Measurements from ENCODE around the gene PDE11A. TPM values are rescaled to one million over a fixed set of nuclear protein-coding genes. Genes with fewer than 3 reads are reported as not detected.

Gene PDE11A
- total RNA-seq (not detected), total RNA-seq (0 to 0.25 (median 0) reads per million in 172 experiments)
- polyA plus RNA-seq (2013, experiment 1 of 2), result not detected
- 0.01 TPM for polyA plus RNA-seq (2013, experiment 2 of 2)

DNA sequence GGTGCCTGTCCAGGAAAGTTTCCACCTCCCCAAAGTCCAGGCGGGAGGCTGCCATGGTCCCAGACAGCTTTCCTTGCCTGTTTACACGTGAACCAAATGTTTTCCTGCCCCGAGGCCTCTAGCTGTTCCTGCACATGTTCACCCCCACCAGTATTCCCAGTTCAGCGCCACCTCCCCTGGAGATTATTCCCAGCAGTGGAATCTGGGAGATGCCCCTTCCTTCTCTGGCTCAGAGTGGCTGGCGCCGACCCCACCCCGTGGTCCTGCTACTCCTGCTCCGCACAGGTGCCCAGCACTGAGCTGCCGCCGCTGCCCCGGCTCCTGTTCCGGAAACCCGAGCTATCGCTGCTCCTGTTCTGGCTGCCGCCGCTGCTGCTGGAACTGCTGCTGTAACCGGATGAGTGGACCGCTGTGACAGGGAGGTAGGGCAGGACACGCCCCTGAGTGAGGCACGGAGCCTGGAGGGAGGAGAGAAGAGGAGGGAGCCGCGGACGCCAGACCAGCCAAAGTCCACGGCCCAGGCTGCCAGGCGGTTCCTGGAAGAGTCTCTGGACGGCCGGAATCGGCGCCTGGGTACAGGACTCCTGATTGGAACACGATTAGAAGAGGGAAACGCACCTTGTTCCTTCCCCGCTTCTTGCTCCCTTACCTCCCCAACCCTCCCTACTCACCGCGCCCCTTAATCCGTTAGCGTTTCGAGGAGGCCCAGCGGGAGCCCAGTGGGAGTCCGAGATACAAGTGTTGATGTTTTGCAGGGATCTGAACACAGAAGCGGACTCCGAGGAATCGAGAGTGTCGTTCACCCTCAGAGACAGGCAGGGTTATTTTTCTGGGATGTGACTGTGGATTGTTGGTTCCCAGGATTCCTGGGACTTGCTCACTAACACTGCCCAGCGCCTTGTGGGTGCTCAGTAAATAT is at the start of gene PDE11A:
Gene PDE11A (minus strand): TSS at position 395 of the 919 bp plus-strand sequence. CDS start 340 bp downstream, at position 55.
- Mint-ChIP-seq H3K27me3 (peaks cover 75% of the 10 kb centered on the region), H3K4me1 (ENCODE audit: low read depth) (no peaks in the 10 kb centered on the region), H3K36me3 (ENCODE audit: low read depth) (no peaks in the 10 kb centered on the region), H3K27ac (no peak within 1 kb of the TSS), H3K9me3 (no peaks in the 10 kb centered on the region), H3K4me3 (peak within 1 kb of the TSS; percentile 28)
- ATAC-seq (ENCODE audit: poor library complexity), result peak; percentile 51
- Histone ChIP-seq H3K27me3 (ENCODE audit: control insufficient read depth in 1 of 2, insufficient read depth in 2 of 2, low read length in 2 of 2) (peaks cover 35 to 39% of the 10 kb centered on the region in 2 experiments), H3K4me3 (ENCODE audit: low read length) (peak within 1 kb of the TSS; percentile 24), H3K9me3 (ENCODE audit: control insufficient read depth in 1 of 2, insufficient read depth in 1 of 2, low read length in 2 of 2) (peaks cover 0 to 10% of the 10 kb centered on the region in 2 experiments), H3K4me1 (ENCODE audit: insufficient read depth, low read length) (peaks cover 9% of the 10 kb centered on the region), H3K27ac (ENCODE audit: low read depth in 1 of 2, low read length in 2 of 2) (no peak within 1 kb of the TSS), H3K36me3 (ENCODE audit: insufficient read depth, low read length) (no peaks in the 10 kb centered on the region)
- DNase-seq, result peak in 7 of 14 experiments; percentile 1 to 35 (median 12)
- TF ChIP-seq, protein P1, sequence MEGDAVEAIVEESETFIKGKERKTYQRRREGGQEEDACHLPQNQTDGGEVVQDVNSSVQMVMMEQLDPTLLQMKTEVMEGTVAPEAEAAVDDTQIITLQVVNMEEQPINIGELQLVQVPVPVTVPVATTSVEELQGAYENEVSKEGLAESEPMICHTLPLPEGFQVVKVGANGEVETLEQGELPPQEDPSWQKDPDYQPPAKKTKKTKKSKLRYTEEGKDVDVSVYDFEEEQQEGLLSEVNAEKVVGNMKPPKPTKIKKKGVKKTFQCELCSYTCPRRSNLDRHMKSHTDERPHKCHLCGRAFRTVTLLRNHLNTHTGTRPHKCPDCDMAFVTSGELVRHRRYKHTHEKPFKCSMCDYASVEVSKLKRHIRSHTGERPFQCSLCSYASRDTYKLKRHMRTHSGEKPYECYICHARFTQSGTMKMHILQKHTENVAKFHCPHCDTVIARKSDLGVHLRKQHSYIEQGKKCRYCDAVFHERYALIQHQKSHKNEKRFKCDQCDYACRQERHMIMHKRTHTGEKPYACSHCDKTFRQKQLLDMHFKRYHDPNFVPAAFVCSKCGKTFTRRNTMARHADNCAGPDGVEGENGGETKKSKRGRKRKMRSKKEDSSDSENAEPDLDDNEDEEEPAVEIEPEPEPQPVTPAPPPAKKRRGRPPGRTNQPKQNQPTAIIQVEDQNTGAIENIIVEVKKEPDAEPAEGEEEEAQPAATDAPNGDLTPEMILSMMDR (IDR thresholded peaks at IDR 0.05), result no peak
- intact Hi-C loops (cut with DNase I, micrococcal nuclease), result no loop called here
- ChIA-PET POLR2A (no interaction called here), CTCF (no interaction called here)

DNA sequence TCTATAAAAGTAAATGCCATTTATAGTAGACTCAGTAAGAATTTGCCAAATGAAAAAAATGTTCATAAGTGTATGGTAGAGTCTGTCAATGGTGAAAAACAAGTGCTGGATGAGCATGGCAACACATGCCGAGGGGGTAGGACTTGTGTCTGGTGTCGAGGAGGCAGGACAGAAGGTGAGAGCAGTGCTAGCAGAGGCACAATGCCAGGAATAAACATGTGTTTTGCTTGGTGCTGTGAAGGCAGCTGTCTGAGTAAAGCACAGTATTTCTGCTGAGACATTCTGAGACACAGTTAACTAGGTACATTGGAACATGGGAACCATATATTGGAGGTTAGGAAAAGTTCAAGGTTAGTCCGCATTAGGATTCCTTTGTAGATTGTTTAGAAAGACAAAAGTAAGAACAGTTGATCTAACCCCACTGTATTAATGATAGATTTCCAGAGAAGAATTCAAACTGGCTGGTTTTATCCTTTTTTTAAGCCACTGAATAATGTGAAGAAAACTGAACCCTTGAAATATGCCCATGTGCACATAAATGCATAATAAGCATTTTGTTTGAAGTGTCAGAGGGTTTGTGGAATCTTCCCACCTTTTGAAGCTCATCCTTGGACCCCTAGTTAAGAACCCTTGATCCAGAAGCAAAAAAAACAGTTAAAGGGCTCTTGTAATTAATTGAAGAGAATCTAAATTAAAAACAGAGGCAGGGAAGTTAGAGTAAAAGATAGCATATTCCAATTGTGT is 46.8 kb upstream of the PDE11A start:
- Mint-ChIP-seq H3K27ac (no peak overlapping the region), H3K4me1 (ENCODE audit: low read depth) (peaks cover 18% of the 10 kb centered on the region), H3K36me3 (ENCODE audit: low read depth) (peaks cover 66% of the 10 kb centered on the region), H3K4me3 (no peak overlapping the region), H3K9me3 (no peaks in the 10 kb centered on the region), H3K27me3 (no peaks in the 10 kb centered on the region)
- ChIA-PET CTCF (no interaction called here), POLR2A (no interaction called here)
- ATAC-seq (ENCODE audit: poor library complexity) (no peak), DNase-seq (no peak)
- H3K27me3 ChIP-seq (ENCODE audit: control insufficient read depth in 1 of 2, insufficient read depth in 2 of 2, low read length in 2 of 2), result no peaks in the 10 kb centered on the region
- H3K27ac ChIP-seq (ENCODE audit: low read depth in 1 of 2, low read length in 2 of 2), result no peak overlapping the region
- intact Hi-C loops (cut with DNase I, micrococcal nuclease), result no loop called here
- TF ChIP-seq, protein P1 (IDR thresholded peaks at IDR 0.05), result no peak
- no peaks in the 10 kb centered on the region for H3K9me3 ChIP-seq (ENCODE audit: control insufficient read depth in 1 of 2, insufficient read depth in 1 of 2, low read length in 2 of 2)
- no peak overlapping the region for H3K4me3 ChIP-seq (ENCODE audit: low read length)
- peaks cover 62% of the 10 kb centered on the region for H3K36me3 ChIP-seq (ENCODE audit: insufficient read depth, low read length)
- no peaks in the 10 kb centered on the region for H3K4me1 ChIP-seq (ENCODE audit: insufficient read depth, low read length)

DNA sequence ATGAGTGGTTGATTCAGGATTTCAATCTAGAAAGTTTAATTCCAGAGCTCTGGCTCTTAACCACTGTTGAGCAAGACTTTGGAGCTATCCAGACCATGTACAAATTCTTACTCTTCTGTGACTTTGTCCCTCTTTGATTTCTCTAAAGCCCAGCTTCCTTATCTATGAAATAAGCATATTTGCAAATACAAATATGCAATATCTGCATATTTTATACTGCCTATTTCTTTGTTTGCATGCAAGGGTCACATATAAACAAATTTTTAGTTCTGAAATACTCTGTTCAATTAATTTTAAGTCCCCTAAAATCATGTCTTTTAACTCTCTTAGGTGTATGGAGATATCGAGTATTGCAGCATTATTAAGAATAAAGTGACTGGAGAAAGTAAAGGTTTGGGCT is 45.1 kb upstream of the PDE11A start:
- Mint-ChIP-seq H3K36me3 (ENCODE audit: low read depth) (peaks cover 50% of the 10 kb centered on the region), H3K9me3 (no peaks in the 10 kb centered on the region), H3K27me3 (no peaks in the 10 kb centered on the region), H3K4me1 (ENCODE audit: low read depth) (peaks cover 35% of the 10 kb centered on the region), H3K27ac (no peak overlapping the region), H3K4me3 (no peak overlapping the region)
- no peaks in the 10 kb centered on the region for H3K9me3 ChIP-seq (ENCODE audit: control insufficient read depth in 1 of 2, insufficient read depth in 1 of 2, low read length in 2 of 2)
- POLR2A ChIA-PET, result no interaction called here
- H3K36me3 ChIP-seq (ENCODE audit: insufficient read depth, low read length), result peaks cover 46% of the 10 kb centered on the region
- DNase-seq, result no peak
- TF ChIP-seq, protein P1 (IDR thresholded peaks at IDR 0.05), result no peak
- no peak overlapping the region for H3K4me3 ChIP-seq (ENCODE audit: low read length)
- peaks cover 12% of the 10 kb centered on the region for H3K4me1 ChIP-seq (ENCODE audit: insufficient read depth, low read length)
- intact Hi-C loops (cut with DNase I, micrococcal nuclease), result no loop called here
- CTCF ChIA-PET, result no interaction called here
- H3K27me3 ChIP-seq (ENCODE audit: control insufficient read depth in 1 of 2, insufficient read depth in 2 of 2, low read length in 2 of 2), result no peaks in the 10 kb centered on the region
- no peak for ATAC-seq (ENCODE audit: poor library complexity)
- no peak overlapping the region for H3K27ac ChIP-seq (ENCODE audit: low read depth in 1 of 2, low read length in 2 of 2)
